Keratinocyte (primary cell): ENCODE measurements around the gene MSI1. TPM values are rescaled to one million over a fixed set of nuclear protein-coding genes. Genes with fewer than 3 reads are reported as not detected.

ENCODE experiments used
- DNase-seq: peaks from one replicate; pipeline ENCODE4 v3.0.0-alpha.2; 2011; ENCODE audit warnings: low read depth, missing footprints, low spot score
- FAIRE-seq: peaks from 2 replicates; lab custom pipeline; 2011; peaks lifted over from hg19 to GRCh38; lab: Jason Lieb, UNC
- H2AFZ ChIP-seq: 2 replicates; pipeline ENCODE4 v1.6.0; 2012; ENCODE audit warnings: low read length, control low read depth, inconsistent platforms; ENCODE audit not compliant: control insufficient read depth
- H3K27ac ChIP-seq: 2 replicates; pipeline ENCODE4 v1.5.1; 2011; ENCODE audit warnings: low read length; ENCODE audit not compliant: control insufficient read depth, insufficient read depth
- H3K27me3 ChIP-seq: 3 replicates; pipeline ENCODE4 v1.6.0; 2011; ENCODE audit warnings: low read length; ENCODE audit not compliant: control insufficient read depth, insufficient read depth; ENCODE audit errors: extremely low read depth
- H3K36me3 ChIP-seq, 2 experiments: 2 replicates in 1 of 2; 3 replicates in 1 of 2; pipeline ENCODE4 v1.5.1; 2011; ENCODE audit warnings: low read length in 2 of 2, mild to moderate bottlenecking in 1 of 2; ENCODE audit not compliant: control insufficient read depth in 2 of 2, insufficient read depth in 2 of 2; ENCODE audit errors: extremely low read depth in 1 of 2
- H3K4me1 ChIP-seq: 3 replicates; pipeline ENCODE4 v1.5.1; 2011; ENCODE audit warnings: low read length; ENCODE audit not compliant: control insufficient read depth, insufficient read depth; ENCODE audit errors: extremely low read depth
- H3K4me2 ChIP-seq: 3 replicates; pipeline ENCODE4 v1.6.0; 2011; ENCODE audit warnings: low read depth, low read length; ENCODE audit not compliant: control insufficient read depth, insufficient read depth; ENCODE audit errors: extremely low read depth
- H3K4me3 ChIP-seq, 3 experiments: fragments of 200-600 bp in 1 of 3; sonication (generic) in 1 of 3; 2 replicates in 2 of 3; 3 replicates in 1 of 3; pipeline ENCODE4 v1.5.1; 2011 to 2016; ENCODE audit warnings: low read length in 3 of 3, mild to moderate bottlenecking in 3 of 3, control low read depth in 2 of 3, inconsistent platforms in 1 of 3, low read depth in 1 of 3, mixed read lengths in 1 of 3, mixed run types in 1 of 3, moderate library complexity in 1 of 3; ENCODE audit not compliant: control insufficient read depth in 2 of 3, insufficient read depth in 2 of 3; ENCODE audit errors: extremely low read depth in 1 of 3
- H3K79me2 ChIP-seq: 2 replicates; pipeline ENCODE4 v1.6.0; 2012; ENCODE audit warnings: low read length; ENCODE audit not compliant: control insufficient read depth, insufficient read depth
- H3K9ac ChIP-seq: 3 replicates; pipeline ENCODE4 v1.6.0; 2011; ENCODE audit warnings: low read length; ENCODE audit not compliant: control insufficient read depth, insufficient read depth; ENCODE audit errors: extremely low read depth
- H3K9me1 ChIP-seq: 3 replicates; pipeline ENCODE4 v1.6.0; 2011; ENCODE audit warnings: low read length; ENCODE audit not compliant: control insufficient read depth, insufficient read depth; ENCODE audit errors: extremely low read depth
- H3K9me3 ChIP-seq: 2 replicates; pipeline ENCODE4 v1.5.1; 2012; ENCODE audit warnings: low read depth, low read length; ENCODE audit not compliant: control insufficient read depth
- H4K20me1 ChIP-seq: 3 replicates; pipeline ENCODE4 v1.6.0; 2011; ENCODE audit warnings: low read length; ENCODE audit not compliant: control insufficient read depth, insufficient read depth; ENCODE audit errors: extremely low read depth
- CTCF ChIP-seq, 3 experiments: IDR thresholded peaks in 1 of 3; conservative IDR thresholded peaks in 1 of 3; optimal IDR thresholded peaks in 1 of 3; 2 replicates in 2 of 3; 3 replicates in 1 of 3; pipeline versions ENCODE3 to v1.5.1; 2011; ENCODE audit warnings: low read length in 3 of 3, mild to moderate bottlenecking in 3 of 3, moderate library complexity in 2 of 3, control low read depth in 1 of 3, inconsistent platforms in 1 of 3; ENCODE audit not compliant: insufficient read depth in 2 of 3; ENCODE audit errors: extremely low read depth in 1 of 3
- EZH2 ChIP-seq: IDR thresholded peaks from one replicate; pipeline ENCODE4 v1.6.1; 2012; ENCODE audit warnings: inconsistent platforms, mild to moderate bottlenecking, low read length, moderate library complexity
- dilution Hi-C: fragments of 300-500 bp; cut with MboI; formaldehyde crosslinking; loops from one replicate; pipeline ENCODE4 v1.7.0; 2020; ENCODE audit warnings: low sequenced_read_pairs; ENCODE audit not compliant: extremely low pct_ligation_motif_present
- polyA plus RNA-seq, 5 experiments: library from polyadenylated mRNA; depleted of rRNA in 3 of 5; stranded (reverse) in 3 of 5; stranded (forward) in 1 of 5; unstranded in 1 of 5; fragments of >200 nt; gene quantifications; 1 replicate in 1 of 5; 2 replicates in 3 of 5; 3 replicates in 1 of 5; pipeline versions ENCODE4 v1.2.1 to v1.2.3, GENCODE V29; 2011 to 2012; ENCODE audit warnings: missing spikeins in 2 of 5, low read depth in 1 of 5, low replicate concordance in 1 of 5

Gene MSI1
- polyA plus RNA-seq, 1 donor (not counting 4 experiments of a cell fraction or from before 2014, with no cell fraction given): not detected

- TF ChIP-seq EZH2 (no peak), CTCF (optimal IDR thresholded peaks at IDR 0.05 in 1 of 3, IDR thresholded peaks at IDR 0.05 in 1 of 3, conservative IDR thresholded peaks at IDR 0.05 in 1 of 3; ENCODE audit: extremely low read depth in 1 of 3, insufficient read depth in 2 of 3, low read length in 3 of 3) (no peak)
- DNase-seq (no peak), FAIRE-seq (no peak)
- Histone ChIP-seq H3K4me2 (no peak overlapping the region), H3K9me1 (no peaks in the 10 kb centered on the region), H3K27me3 (no peaks in the 10 kb centered on the region), H3K9me3 (no peaks in the 10 kb centered on the region), H3K9ac (no peak overlapping the region), H3K27ac (no peak overlapping the region), H3K36me3 (no peaks in the 10 kb centered on the region), H3K79me2 (no peaks in the 10 kb centered on the region), H4K20me1 (no peaks in the 10 kb centered on the region), H3K4me1 (no peaks in the 10 kb centered on the region), H2AFZ (no peak overlapping the region), H3K4me3 (no peak overlapping the region)
- dilution Hi-C loops: no loop called here
Measured at GRCh38 chr12:120406553-120406952, 37.6 kb upstream of the MSI1 start.

GRCh38 chr12:120406069-120406468, 37.1 kb upstream of the MSI1 start:
- no peak for FAIRE-seq
- no peaks in the 10 kb centered on the region for H3K9me3 ChIP-seq

More at GRCh38 chr12:120406069-120406468, 37.1 kb upstream of the MSI1 start:
- Histone ChIP-seq H3K4me3 (no peak overlapping the region), H3K36me3 (no peaks in the 10 kb centered on the region), H3K27ac (no peak overlapping the region), H2AFZ (no peak overlapping the region), H3K4me1 (no peaks in the 10 kb centered on the region), H3K4me2 (no peak overlapping the region), H4K20me1 (no peaks in the 10 kb centered on the region), H3K9ac (no peak overlapping the region), H3K79me2 (no peaks in the 10 kb centered on the region), H3K9me1 (no peaks in the 10 kb centered on the region), H3K27me3 (no peaks in the 10 kb centered on the region)
- no peak for TF ChIP-seq EZH2
- no peak for TF ChIP-seq CTCF (optimal IDR thresholded peaks at IDR 0.05 in 1 of 3, IDR thresholded peaks at IDR 0.05 in 1 of 3, conservative IDR thresholded peaks at IDR 0.05 in 1 of 3; ENCODE audit: extremely low read depth in 1 of 3, insufficient read depth in 2 of 3, low read length in 3 of 3)
- dilution Hi-C loops: no loop called here
- DNase-seq: no peak
